ENCODE data around the gene MSTO1. TPM values are rescaled to one million over a fixed set of nuclear protein-coding genes. Genes with fewer than 3 reads are reported as not detected.
"Not testable (repeated sequence)": the region's sequence is repeated elsewhere in the genome, so short reads cannot be mapped to it uniquely, and the experiment has no call there.

MSTO1 gene
- total and polyA plus RNA-seq, 2 of the 4 experiments (the other 2 are of a cell fraction), result 21.7 to 38.3 TPM

DNA sequence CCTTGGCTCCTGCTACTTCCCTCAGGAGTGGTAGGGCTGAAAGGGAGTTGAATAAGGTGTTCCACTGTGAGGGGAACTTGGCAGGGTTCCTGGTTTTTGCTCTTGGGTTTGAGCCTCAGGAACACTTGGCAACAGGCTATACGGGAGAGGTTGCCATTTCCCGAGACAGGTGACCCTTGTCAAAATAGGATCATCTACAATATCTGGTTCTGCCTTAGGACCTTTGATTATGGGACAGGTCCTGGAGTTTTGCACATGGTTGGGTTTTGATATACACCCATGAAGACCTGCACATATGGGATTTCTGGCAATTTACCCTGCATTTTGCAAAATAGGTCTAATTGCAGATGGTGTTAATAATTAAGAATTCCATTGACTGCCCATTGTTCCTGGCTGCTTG is 47.4 kb downstream of the MSTO1 start (continued):
- TF ChIP-seq MAFK (IDR thresholded peaks at IDR 0.05; ENCODE audit: low read depth, low read length), result no peak
- TF ChIP-seq BHLHE40 (IDR thresholded peaks at IDR 0.05; ENCODE audit: low read depth, low read length), result no peak

DNA sequence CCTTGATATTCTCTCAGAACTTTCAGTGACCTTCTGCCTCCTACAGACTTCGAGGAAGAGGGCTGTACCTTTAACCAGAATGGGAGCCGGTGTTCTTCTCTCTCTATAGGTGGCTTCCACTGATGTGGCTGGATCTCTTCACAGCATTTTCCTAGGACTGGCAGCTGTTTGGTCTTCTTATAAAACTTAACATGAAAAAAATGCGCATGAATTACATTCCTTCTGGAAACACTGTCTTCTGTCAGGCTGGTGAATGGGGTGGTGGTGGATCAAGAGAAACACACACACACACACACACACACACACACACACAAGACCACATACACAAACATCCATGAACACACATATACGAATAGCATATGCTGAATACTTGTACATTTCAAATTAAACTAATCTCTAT is 51.2 kb downstream of the MSTO1 start:
- H2AK5ac ChIP-seq (ENCODE audit: low read depth, low read length); ATAC-seq (ENCODE audit: low read depth); H4K5ac ChIP-seq (ENCODE audit: low read depth, low read length); H2BK5ac ChIP-seq (ENCODE audit: low read depth, low read length, poor library complexity, severe bottlenecking); H3K9me1 ChIP-seq (ENCODE audit: insufficient read depth, low read length); H2AFZ ChIP-seq (replicated peaks; ENCODE audit: low read length, poor library complexity); H3K23ac ChIP-seq (ENCODE audit: low read depth, low read length); H2AK9ac ChIP-seq (replicated peaks; ENCODE audit: low read depth, low read length, poor library complexity); H3K4ac ChIP-seq (ENCODE audit: low read depth, low read length); H3K56ac ChIP-seq (ENCODE audit: extremely low read depth, insufficient read depth, low read length); H3K79me1 ChIP-seq (ENCODE audit: low read depth in 1 of 2, low read length in 2 of 2); DNase-seq; H3K27ac ChIP-seq (ENCODE audit: insufficient read depth, low read length); H2BK15ac ChIP-seq (ENCODE audit: low read depth, low read length); H2BK120ac ChIP-seq (ENCODE audit: low read depth, low read length); H3K18ac ChIP-seq (ENCODE audit: low read depth, low read length); H3K4me1 ChIP-seq (ENCODE audit: control insufficient read depth, insufficient read depth, low read length); H2BK20ac ChIP-seq (ENCODE audit: low read depth, low read length); CTCF ChIA-PET; H3K9ac ChIP-seq (ENCODE audit: low read depth, low read length); in situ Hi-C loops (cut with MboI; ENCODE audit: low sequenced_read_pairs); H3K4me3 ChIP-seq (ENCODE audit: insufficient read depth, low read depth, low read length); H3K9me3 ChIP-seq (ENCODE audit: control insufficient read depth, insufficient read depth, low read length); H4K8ac ChIP-seq (ENCODE audit: low read depth in 2 of 2, low read length in 2 of 2); H4K20me1 ChIP-seq (ENCODE audit: insufficient read depth, low read length); H3K14ac ChIP-seq (replicated peaks; ENCODE audit: low read depth, low read length); POLR2A ChIA-PET (ENCODE audit: unreplicated experiment); dilution Hi-C loops (cut with HindIII; ENCODE audit: low sequenced_read_pairs, unreplicated experiment); H3K27me3 ChIP-seq (ENCODE audit: control insufficient read depth, insufficient read depth, low read length); H3K4me2 ChIP-seq (ENCODE audit: low read depth, low read length); BruUV-seq (replicated peaks); H4K91ac ChIP-seq (ENCODE audit: insufficient read depth, low read depth, low read length): not testable (repeated sequence)
- no CpG with 5 or more reads among the region's 4 CpGs for WGBS, 2 experiments (ENCODE audit: extremely low coverage in 2 of 2, insufficient read length in 1 of 2)
- intact Hi-C loops (cut with micrococcal nuclease), result loop anchor here (10.0 kb wide), 1 partner anchor 306 kb away; no protein-coding TSS in a partner anchor
- H3K36me3 ChIP-seq (ENCODE audit: control insufficient read depth, insufficient read depth, low read length), result peaks cover 60% of the 10 kb centered on the region

Small RNA genes lying within 50 kb of the gene (microRNA-seq; reads per million reads assigned to microRNA genes)
- not detected for gene AL353807.4 (ENCODE audit: insufficient read depth, insufficient read length)

Small RNA genes lying within 50 kb of the gene (small RNA-seq; reads per million reads assigned to genes)
- gene AL353807.4, result 0 reads per million in 5 experiments

Other genes starting within 250 kb of the MSTO1 start
- 18.5 and 23.9 TPM in 2 replicates for gene ASH1L, start 47.4 kb upstream of the MSTO1 start, total RNA-seq (2012; rRNA removed)
- 13.7 and 14.3 TPM in 2 replicates for gene ASH1L, start 47.4 kb upstream of the MSTO1 start, polyA plus RNA-seq (2012; rRNA removed)
- gene YY1AP1, start 78.6 kb downstream of the MSTO1 start, total RNA-seq (2012; rRNA removed), result 26.4 and 31.5 TPM in 2 replicates
- 52.6 and 54.9 TPM in 2 replicates for gene YY1AP1, start 78.6 kb downstream of the MSTO1 start, polyA plus RNA-seq (2012; rRNA removed)
- gene DAP3, start 78.9 kb downstream of the MSTO1 start, total RNA-seq (2012; rRNA removed), result 37.2 and 48.6 TPM in 2 replicates
- 126 TPM in 2 replicates for gene DAP3, start 78.9 kb downstream of the MSTO1 start, polyA plus RNA-seq (2012; rRNA removed)
- gene GON4L, start 247.0 kb downstream of the MSTO1 start, total RNA-seq (2012; rRNA removed), result 29.4 and 30.3 TPM in 2 replicates
- 19.2 and 21.2 TPM in 2 replicates for gene GON4L, start 247.0 kb downstream of the MSTO1 start, polyA plus RNA-seq (2012; rRNA removed)
- gene SYT11, start 249.3 kb downstream of the MSTO1 start, total RNA-seq (2012; rRNA removed), result 37.8 and 43.7 TPM in 2 replicates
- gene SYT11, start 249.3 kb downstream of the MSTO1 start, polyA plus RNA-seq (2012; rRNA removed), result 22.9 TPM in 2 replicates

Measured in IMR-90 (cell line).